HCT116 (cell line): Measurements from ENCODE around the gene BCL11A.

ENCODE experiments used
- POLR2A ChIP-seq: IDR thresholded peaks from 2 replicates; pipeline ENCODE4 v1.7.0; 2011; ENCODE audit warnings: borderline replicate concordance; ENCODE audit not compliant: insufficient read depth, insufficient read length; ENCODE audit errors: extremely low read depth
- TF ChIP-seq, protein P1 (sequence below): IDR thresholded peaks from 2 replicates; pipeline ENCODE4 v1.6.1; 2011; ENCODE audit warnings: mild to moderate bottlenecking, low read length, moderate library complexity; ENCODE audit not compliant: insufficient replicate concordance; ENCODE audit errors: extremely low read depth

DNA sequence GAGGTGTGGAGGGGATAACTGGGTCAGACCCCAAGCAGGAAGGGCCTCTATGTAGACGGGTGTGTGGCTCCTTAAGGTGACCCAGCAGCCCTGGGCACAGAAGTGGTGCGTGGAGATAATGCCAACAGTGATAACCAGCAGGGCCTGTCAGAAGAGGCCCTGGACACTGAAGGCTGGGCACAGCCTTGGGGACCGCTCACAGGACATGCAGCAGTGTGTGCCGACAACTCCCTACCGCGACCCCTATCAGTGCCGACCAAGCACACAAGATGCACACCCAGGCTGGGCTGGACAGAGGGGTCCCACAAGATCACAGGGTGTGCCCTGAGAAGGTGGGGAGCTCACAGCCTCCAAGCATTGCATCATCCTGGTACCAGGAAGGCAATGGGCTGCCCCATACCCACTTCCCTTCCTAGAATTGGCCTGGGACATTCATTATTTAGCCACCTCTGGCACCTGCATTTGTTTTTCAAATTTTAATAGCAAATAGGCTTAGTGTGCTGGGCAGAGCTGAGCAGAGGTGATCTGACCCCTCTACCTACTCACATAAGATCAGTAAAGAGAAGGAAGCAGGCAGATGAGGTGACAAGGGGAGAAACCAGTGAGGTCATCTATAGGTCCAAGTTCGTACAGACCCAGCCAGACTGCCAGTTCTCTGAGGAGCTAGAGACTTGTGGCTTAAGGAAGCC lies 55.2 kb downstream of the BCL11A start:
- TF ChIP-seq, protein P1, sequence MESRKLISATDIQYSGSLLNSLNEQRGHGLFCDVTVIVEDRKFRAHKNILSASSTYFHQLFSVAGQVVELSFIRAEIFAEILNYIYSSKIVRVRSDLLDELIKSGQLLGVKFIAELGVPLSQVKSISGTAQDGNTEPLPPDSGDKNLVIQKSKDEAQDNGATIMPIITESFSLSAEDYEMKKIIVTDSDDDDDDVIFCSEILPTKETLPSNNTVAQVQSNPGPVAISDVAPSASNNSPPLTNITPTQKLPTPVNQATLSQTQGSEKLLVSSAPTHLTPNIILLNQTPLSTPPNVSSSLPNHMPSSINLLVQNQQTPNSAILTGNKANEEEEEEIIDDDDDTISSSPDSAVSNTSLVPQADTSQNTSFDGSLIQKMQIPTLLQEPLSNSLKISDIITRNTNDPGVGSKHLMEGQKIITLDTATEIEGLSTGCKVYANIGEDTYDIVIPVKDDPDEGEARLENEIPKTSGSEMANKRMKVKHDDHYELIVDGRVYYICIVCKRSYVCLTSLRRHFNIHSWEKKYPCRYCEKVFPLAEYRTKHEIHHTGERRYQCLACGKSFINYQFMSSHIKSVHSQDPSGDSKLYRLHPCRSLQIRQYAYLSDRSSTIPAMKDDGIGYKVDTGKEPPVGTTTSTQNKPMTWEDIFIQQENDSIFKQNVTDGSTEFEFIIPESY, result no peak
- no peak for TF ChIP-seq POLR2A
